DOHH2 (cell line): Measurements from ENCODE around the gene PLXND1.

Experiments
- H3F3A ChIP-seq: fragments of 200-600 bp; sonication (generic), shearing (Covaris generic); 2 replicates; pipeline ENCODE4 v1.6.0; 2016; ENCODE audit warnings: antibody characterized with exemption, mild to moderate bottlenecking; ENCODE audit not compliant: control insufficient read depth, insufficient read depth
- H3K27ac ChIP-seq: fragments of 200-600 bp; sonication (generic); 2 replicates; pipeline ENCODE4 v1.5.1; 2014; ENCODE audit warnings: low read depth, mild to moderate bottlenecking, low read length, moderate library complexity
- H3K27me3 ChIP-seq: fragments of 200-600 bp; sonication (generic); 2 replicates; pipeline ENCODE4 v1.6.1; 2014; ENCODE audit warnings: mild to moderate bottlenecking, low read length, mixed read lengths; ENCODE audit not compliant: control insufficient read depth
- H3K36me3 ChIP-seq: fragments of 200-600 bp; sonication (generic); 2 replicates; pipeline ENCODE4 v1.6.1; 2014; ENCODE audit warnings: mild to moderate bottlenecking, low read length, moderate library complexity, mixed read lengths; ENCODE audit not compliant: control insufficient read depth
- H3K4me1 ChIP-seq: fragments of 200-600 bp; sonication (generic); 2 replicates; pipeline ENCODE4 v1.6.1; 2014; ENCODE audit warnings: mild to moderate bottlenecking, low read length, mixed read lengths; ENCODE audit not compliant: control insufficient read depth
- H3K4me2 ChIP-seq: fragments of 200-600 bp; sonication (generic); 2 replicates; pipeline ENCODE4 v1.6.0; 2014; ENCODE audit warnings: mild to moderate bottlenecking, low read length, moderate library complexity
- H3K4me3 ChIP-seq: fragments of 200-600 bp; sonication (generic); 2 replicates; pipeline ENCODE4 v1.5.1; 2014; ENCODE audit warnings: mild to moderate bottlenecking, low read length, mixed read lengths
- H3K79me2 ChIP-seq: fragments of 200-600 bp; sonication (generic); 2 replicates; pipeline ENCODE4 v1.6.1; 2014; ENCODE audit warnings: mild to moderate bottlenecking, low read length, mixed read lengths; ENCODE audit not compliant: control insufficient read depth
- H3K9me2 ChIP-seq: fragments of 200-600 bp; sonication (generic); replicated peaks from 2 replicates; pipeline ENCODE4 v1.6.1; 2014; ENCODE audit warnings: mild to moderate bottlenecking, low read length, mixed read lengths; ENCODE audit not compliant: control insufficient read depth
- H3K9me3 ChIP-seq: fragments of 200-600 bp; sonication (generic); 2 replicates; pipeline ENCODE4 v1.6.1; 2014; ENCODE audit warnings: antibody characterized with exemption, low read length, mixed read lengths; ENCODE audit not compliant: control insufficient read depth, insufficient read depth
- H4K20me1 ChIP-seq: fragments of 200-600 bp; sonication (generic); 2 replicates; pipeline ENCODE4 v1.6.0; 2014; ENCODE audit warnings: low read depth, mild to moderate bottlenecking, antibody characterized with exemption, low read length, moderate library complexity; ENCODE audit not compliant: control insufficient read depth, insufficient read depth
- EZH2phosphoT487 ChIP-seq: fragments of 200-600 bp; sonication (generic); IDR thresholded peaks from 2 replicates; pipeline ENCODE4 v1.6.1; 2017; ENCODE audit warnings: borderline replicate concordance, mild to moderate bottlenecking, antibody characterized with exemption, low read length, moderate library complexity, mixed read lengths
- TF ChIP-seq, protein P1 (sequence below): fragments of 200-600 bp; sonication (generic); IDR thresholded peaks from one replicate; pipeline ENCODE4 v1.5.1; 2014; ENCODE audit warnings: antibody characterized with exemption, mild to moderate bottlenecking, low read depth, low read length; ENCODE audit not compliant: poor library complexity, severe bottlenecking

PLXND1 gene

DNA sequence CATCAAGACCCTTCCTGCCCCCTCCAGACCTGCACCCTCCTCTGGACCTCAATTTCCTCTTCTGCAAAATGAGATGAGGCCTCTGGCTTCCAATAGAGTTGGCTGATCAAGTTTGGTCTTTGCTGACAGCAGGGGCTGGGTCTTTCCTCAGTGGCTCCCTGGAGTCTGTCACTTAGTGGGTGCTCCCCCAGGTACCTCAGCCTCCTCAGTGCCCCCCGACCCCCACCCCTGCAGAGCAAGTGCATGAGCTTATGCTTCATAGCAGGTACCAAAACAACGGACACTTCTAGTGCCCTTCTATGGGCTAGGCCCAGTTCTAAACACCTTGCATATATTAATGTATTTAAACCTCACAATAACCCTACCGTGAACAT is 6.9 kb upstream of the PLXND1 start:
- H3K36me3 ChIP-seq: no peaks in the 10 kb centered on the region
- no peaks in the 10 kb centered on the region; the same call in 1 of the 2 replicates for H4K20me1 ChIP-seq
- no peak overlapping the region for H3K4me2 ChIP-seq
- H3K4me1 ChIP-seq: peaks cover 9% of the 10 kb centered on the region
- no peaks in the 10 kb centered on the region for H3K27me3 ChIP-seq
- H3K9me3 ChIP-seq: no peaks in the 10 kb centered on the region
- no peaks in the 10 kb centered on the region for H3K9me2 ChIP-seq
- TF ChIP-seq, protein P1, sequence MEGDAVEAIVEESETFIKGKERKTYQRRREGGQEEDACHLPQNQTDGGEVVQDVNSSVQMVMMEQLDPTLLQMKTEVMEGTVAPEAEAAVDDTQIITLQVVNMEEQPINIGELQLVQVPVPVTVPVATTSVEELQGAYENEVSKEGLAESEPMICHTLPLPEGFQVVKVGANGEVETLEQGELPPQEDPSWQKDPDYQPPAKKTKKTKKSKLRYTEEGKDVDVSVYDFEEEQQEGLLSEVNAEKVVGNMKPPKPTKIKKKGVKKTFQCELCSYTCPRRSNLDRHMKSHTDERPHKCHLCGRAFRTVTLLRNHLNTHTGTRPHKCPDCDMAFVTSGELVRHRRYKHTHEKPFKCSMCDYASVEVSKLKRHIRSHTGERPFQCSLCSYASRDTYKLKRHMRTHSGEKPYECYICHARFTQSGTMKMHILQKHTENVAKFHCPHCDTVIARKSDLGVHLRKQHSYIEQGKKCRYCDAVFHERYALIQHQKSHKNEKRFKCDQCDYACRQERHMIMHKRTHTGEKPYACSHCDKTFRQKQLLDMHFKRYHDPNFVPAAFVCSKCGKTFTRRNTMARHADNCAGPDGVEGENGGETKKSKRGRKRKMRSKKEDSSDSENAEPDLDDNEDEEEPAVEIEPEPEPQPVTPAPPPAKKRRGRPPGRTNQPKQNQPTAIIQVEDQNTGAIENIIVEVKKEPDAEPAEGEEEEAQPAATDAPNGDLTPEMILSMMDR: no peak
- TF ChIP-seq EZH2phosphoT487: no peak
- H3K79me2 ChIP-seq: no peaks in the 10 kb centered on the region
- H3K27ac ChIP-seq: no peak overlapping the region
- no peaks in the 10 kb centered on the region for H3F3A ChIP-seq
- H3K4me3 ChIP-seq: no peak overlapping the region

DNA sequence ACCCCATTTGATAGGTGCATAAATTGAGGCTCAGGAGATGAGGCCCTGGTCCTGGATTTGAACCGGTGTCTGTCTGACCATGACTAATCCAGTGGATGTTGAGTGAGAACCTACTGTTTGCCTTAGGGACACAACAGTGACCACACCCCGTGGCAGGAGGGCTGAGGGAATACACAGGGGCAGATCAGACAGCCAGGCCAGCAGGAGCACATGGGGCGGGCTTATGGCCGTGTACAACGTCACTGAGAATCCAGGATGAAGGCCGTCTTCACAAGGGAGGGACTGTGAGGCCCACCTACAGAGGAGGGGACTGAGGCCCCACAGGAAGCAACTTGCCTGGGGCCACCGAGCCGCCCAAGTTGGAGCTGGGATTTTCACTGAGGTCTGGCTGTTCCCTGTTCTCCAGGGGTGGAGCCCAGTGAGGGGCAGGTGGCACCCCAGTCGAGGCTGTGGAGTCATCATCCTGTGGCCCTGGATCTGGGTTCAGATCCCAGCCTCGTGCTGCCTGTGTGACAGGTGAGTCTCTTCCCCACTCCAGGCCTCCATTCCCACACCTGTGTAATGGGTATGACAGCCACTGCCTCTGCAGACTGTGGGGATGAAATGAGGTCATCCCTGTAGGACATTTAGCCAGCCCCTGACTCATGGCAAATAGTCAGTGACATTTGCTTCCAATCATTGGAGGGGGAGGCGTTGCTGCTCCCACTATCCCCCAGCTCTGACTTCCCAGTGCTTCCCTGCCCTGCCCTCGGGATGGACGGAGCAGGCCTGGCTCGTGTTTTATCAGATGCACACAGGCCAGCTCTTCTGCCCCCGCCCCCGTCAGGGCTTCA is 6.3 kb upstream of the PLXND1 start:
- Histone ChIP-seq H3K4me3 (no peak overlapping the region), H3K36me3 (no peaks in the 10 kb centered on the region), H3K4me1 (peaks cover 13% of the 10 kb centered on the region), H3K79me2 (no peaks in the 10 kb centered on the region), H3K27me3 (no peaks in the 10 kb centered on the region), H3K4me2 (no peak overlapping the region), H3K9me2 (no peaks in the 10 kb centered on the region), H3F3A (no peaks in the 10 kb centered on the region), H4K20me1 (no peaks in the 10 kb centered on the region; the same call in 1 of the 2 replicates), H3K9me3 (no peaks in the 10 kb centered on the region), H3K27ac (no peak overlapping the region)
- TF ChIP-seq, protein P1: no peak
- TF ChIP-seq EZH2phosphoT487: no peak

DNA sequence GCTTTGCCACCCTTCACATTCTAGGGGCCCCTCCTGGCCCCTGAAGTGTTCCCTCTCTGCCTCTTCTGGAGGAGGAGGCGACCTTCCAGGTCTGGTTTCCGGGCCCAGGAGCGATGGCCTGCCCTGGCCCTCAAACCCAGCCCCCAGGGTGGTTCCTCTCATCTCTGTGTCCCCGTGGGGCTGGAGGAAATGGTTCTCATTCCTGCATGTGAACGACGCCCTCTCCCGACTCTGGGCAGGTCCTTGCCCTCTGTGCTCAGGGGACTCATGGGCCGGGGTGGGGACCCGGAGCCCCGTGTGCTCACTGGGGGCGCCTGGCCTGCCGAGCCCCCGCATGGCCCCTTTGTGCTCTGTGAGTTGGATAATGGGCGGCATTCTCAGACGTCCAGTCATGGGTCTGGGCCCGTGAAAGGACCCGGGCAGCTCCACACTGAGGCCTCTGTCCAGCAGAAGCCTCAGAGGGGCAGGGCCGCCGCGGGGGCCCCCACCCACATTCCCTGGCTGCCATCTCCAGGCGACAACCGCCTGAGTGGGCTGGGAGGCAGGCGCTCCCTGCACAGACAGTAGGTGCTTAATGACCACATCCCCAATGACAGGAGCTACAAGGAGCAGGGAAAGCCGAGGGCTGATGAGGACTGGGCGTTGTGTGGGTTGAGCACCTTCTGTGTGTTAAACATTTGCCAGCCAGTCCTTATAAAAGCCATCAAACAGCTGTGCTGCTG is 5.5 kb upstream of the PLXND1 start:
- Histone ChIP-seq H3K4me1 (peaks cover 19% of the 10 kb centered on the region), H3K36me3 (no peaks in the 10 kb centered on the region), H3F3A (no peaks in the 10 kb centered on the region), H3K79me2 (no peaks in the 10 kb centered on the region), H3K4me3 (no peak overlapping the region), H3K9me3 (no peaks in the 10 kb centered on the region), H3K27me3 (peaks cover 6% of the 10 kb centered on the region), H3K9me2 (no peaks in the 10 kb centered on the region), H3K27ac (no peak overlapping the region), H3K4me2 (no peak overlapping the region), H4K20me1 (no peaks in the 10 kb centered on the region; the same call in 1 of the 2 replicates)
- no peak for TF ChIP-seq EZH2phosphoT487
- TF ChIP-seq, protein P1: no peak
